ENCODE data around the gene FAM217B.
"Not testable (repeated sequence)": the region's sequence is repeated elsewhere in the genome, so short reads cannot be mapped to it uniquely, and the experiment has no call there.

Gene FAM217B

DNA sequence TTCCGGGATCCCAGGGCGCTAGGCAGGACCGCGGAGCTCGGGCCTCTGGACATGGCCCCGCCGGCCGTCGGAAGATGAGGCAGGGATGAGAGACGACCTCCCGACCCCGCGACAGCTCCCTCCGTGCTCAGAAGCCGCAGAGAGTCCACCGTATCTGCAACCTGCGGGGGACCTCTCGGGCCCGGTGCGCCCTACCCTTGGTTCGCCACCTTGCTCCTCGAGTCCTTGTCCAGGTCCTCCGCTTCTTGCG lies 385 bp upstream of the FAM217B start:
- FAIRE-seq (no peak), DNase-seq (ENCODE audit: insufficient read length) (no peak)
- TF ChIP-seq POLR2A (IDR thresholded peaks at IDR 0.05; ENCODE audit: low read depth, low read length) (no peak), POLR2AphosphoS5 (IDR thresholded peaks at IDR 0.05; ENCODE audit: low read depth, low read length) (no peak), TAF1 (IDR thresholded peaks at IDR 0.05; ENCODE audit: borderline replicate concordance, low read depth, low read length) (no peak)

DNA sequence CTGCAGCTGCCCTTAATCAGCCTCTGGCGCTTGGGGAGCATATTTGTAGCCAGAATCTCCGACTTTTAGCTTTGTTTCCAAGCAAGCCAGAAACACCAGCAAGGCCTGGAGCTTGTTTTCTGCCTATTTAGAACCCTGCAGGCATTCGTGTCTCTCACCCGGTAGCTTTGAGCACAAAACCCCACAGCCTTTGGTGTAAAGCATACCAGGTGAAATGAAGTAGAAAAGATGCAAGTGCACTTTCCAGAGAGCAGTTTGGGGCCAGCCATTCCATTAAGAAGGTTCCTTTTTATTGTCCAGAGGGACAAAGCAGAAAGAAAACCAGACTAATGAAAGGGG lies 736 bp downstream of the FAM217B start:
- TF ChIP-seq POLR2AphosphoS5 (IDR thresholded peaks at IDR 0.05; ENCODE audit: low read depth, low read length) = no peak
- no peak for TF ChIP-seq TAF1 (IDR thresholded peaks at IDR 0.05; ENCODE audit: borderline replicate concordance, low read depth, low read length)
- no peak for TF ChIP-seq POLR2A (IDR thresholded peaks at IDR 0.05; ENCODE audit: low read depth, low read length)
- no peak for DNase-seq (ENCODE audit: insufficient read length)
- no peak for FAIRE-seq

GRCh38 chr20:59942245-59942644 lies 2.1 kb downstream of the FAM217B start:
- FAIRE-seq = no peak

DNA sequence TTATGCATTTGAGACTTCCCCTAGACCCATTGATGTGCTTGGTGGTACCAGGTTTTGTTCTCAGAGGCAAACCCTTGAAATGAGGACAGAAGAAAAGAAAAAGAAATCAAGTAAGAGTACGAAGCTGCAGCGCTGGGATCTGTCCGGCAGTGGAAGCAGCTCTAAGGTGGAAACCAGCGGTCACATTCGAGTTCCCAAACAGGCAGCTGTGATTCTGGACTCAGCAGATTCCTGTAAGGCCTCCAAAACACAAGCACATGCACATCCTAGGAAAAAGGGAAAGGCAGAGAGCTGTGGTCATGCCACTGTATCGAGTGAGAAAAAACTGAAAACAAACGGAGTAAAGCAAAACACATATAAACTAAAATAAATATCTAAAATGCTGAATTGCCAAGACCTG lies 4.5 kb downstream of the FAM217B start:
- DNase-seq (ENCODE audit: insufficient read length) (no peak), FAIRE-seq (no peak)

More at GRCh38 chr20:59942245-59942644, 2.1 kb downstream of the FAM217B start:
- TF ChIP-seq POLR2AphosphoS5 (IDR thresholded peaks at IDR 0.05; ENCODE audit: low read depth, low read length) (no peak), POLR2A (IDR thresholded peaks at IDR 0.05; ENCODE audit: low read depth, low read length) (no peak), TAF1 (IDR thresholded peaks at IDR 0.05; ENCODE audit: borderline replicate concordance, low read depth, low read length) (no peak)
- DNase-seq (ENCODE audit: insufficient read length) = no peak

GRCh38 chr20:59945175-59945574 lies 5.0 kb downstream of the FAM217B start:
- FAIRE-seq = no peak
- no peak for TF ChIP-seq POLR2A (IDR thresholded peaks at IDR 0.05; ENCODE audit: low read depth, low read length)
- no peak for TF ChIP-seq TAF1 (IDR thresholded peaks at IDR 0.05; ENCODE audit: borderline replicate concordance, low read depth, low read length)
- no peak for TF ChIP-seq POLR2AphosphoS5 (IDR thresholded peaks at IDR 0.05; ENCODE audit: low read depth, low read length)
- DNase-seq (ENCODE audit: insufficient read length) = no peak

More for the DNA sequence above, 4.5 kb downstream of the FAM217B start:
- TF ChIP-seq POLR2A (IDR thresholded peaks at IDR 0.05; ENCODE audit: low read depth, low read length) (no peak), POLR2AphosphoS5 (IDR thresholded peaks at IDR 0.05; ENCODE audit: low read depth, low read length) (no peak), TAF1 (IDR thresholded peaks at IDR 0.05; ENCODE audit: borderline replicate concordance, low read depth, low read length) (no peak)

GRCh38 chr20:59945731-59946130 lies 5.5 kb downstream of the FAM217B start:
- FAIRE-seq (no peak), DNase-seq (ENCODE audit: insufficient read length) (no peak)
- TF ChIP-seq TAF1 (IDR thresholded peaks at IDR 0.05; ENCODE audit: borderline replicate concordance, low read depth, low read length) = no peak
- no peak for TF ChIP-seq POLR2AphosphoS5 (IDR thresholded peaks at IDR 0.05; ENCODE audit: low read depth, low read length)

GRCh38 chr20:59947376-59947775 lies 7.2 kb downstream of the FAM217B start:
- TF ChIP-seq TAF1 (IDR thresholded peaks at IDR 0.05; ENCODE audit: borderline replicate concordance, low read depth, low read length) = no peak
- TF ChIP-seq POLR2AphosphoS5 (IDR thresholded peaks at IDR 0.05; ENCODE audit: low read depth, low read length) = no peak
- DNase-seq (ENCODE audit: insufficient read length) (no peak), FAIRE-seq (no peak)

DNA sequence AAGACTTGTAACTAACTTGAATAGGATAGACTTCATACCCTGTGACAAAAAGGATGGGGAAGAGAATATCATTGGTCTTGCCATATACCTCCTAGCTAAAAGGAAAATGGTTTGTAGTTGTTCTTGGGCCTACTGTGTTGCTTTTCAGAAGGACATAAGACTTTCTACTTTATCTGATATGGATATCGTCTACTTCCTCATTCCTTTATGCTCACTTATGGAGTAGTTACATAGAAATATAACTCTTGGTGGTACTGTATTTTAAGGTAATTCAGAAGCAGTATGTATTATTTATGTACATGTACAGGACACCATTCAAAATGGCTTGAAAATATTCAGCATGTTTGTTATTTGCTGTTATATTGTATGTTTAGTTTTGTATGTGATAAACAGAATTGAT lies 8.0 kb downstream of the FAM217B start:
- TF ChIP-seq TAF1 (IDR thresholded peaks at IDR 0.05; ENCODE audit: borderline replicate concordance, low read depth, low read length) (no peak), POLR2A (IDR thresholded peaks at IDR 0.05; ENCODE audit: low read depth, low read length) (no peak), POLR2AphosphoS5 (IDR thresholded peaks at IDR 0.05; ENCODE audit: low read depth, low read length) (no peak)
- DNase-seq (ENCODE audit: insufficient read length) = no peak
- FAIRE-seq = no peak

DNA sequence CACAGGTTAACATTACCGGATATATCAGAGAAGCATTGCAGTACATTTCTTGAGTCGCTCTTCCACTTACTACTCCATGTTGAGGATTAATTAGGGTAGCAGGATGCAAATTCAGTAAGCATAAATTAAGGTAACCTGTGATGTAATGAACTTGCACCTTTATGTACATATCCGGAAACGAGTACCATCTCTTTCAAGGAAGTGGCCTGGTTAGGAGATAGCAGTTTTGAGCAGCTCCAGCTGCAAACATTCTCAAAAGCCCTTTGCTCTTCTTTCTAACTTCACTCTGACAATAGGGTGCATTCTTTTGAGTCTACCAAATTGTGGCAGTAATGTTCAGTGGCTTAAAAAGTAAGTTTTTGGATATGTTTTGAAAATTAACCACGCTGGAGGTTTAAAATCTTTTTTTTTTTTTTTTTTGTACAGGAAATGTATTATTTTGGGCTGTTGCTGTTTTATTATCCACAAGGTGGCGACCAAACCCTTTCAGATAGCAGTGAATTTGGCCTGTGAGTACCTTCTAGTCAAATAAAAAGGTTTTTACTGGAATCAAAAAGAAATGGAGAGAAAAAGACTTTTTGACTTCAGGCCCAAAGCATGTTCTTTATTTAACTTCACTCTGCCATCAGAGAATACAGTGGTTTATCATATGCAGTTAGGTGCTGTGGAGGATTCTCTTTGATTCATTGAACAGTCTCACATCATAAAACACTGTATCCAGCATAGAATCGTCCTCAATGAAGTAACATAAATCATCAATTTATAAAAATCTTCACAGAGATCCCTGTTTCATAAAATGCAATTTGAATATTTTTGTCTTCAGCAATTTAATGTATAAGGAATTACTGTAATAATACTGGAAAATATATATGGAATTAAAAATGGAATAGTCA lies 8.9 kb downstream of the FAM217B start:
- no peak for TF ChIP-seq TAF1 (IDR thresholded peaks at IDR 0.05; ENCODE audit: borderline replicate concordance, low read depth, low read length)
- TF ChIP-seq POLR2AphosphoS5 (IDR thresholded peaks at IDR 0.05; ENCODE audit: low read depth, low read length) = no peak
- TF ChIP-seq POLR2A (IDR thresholded peaks at IDR 0.05; ENCODE audit: low read depth, low read length) = no peak
- DNase-seq (ENCODE audit: insufficient read length) (no peak), FAIRE-seq (peak; percentile 63)

DNA sequence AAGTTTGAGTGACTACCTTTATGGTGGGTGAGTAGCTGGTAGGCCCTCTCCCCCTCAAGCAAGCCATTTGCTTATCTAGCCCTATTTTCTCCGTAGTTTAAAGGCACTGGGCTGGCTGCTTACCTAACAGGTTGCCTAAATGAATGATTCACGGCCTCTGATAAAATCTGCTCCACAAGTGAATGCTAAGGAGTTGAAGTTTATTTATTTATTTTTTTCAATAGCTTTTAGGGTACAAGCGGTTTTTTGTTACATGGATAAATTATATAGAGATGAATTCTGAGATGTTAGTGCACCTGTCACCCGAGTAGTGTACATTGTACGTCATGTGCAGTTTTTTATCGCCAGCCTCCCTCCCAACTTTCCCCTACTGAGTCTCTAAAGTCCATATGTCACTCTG lies 9.7 kb downstream of the FAM217B start:
- DNase-seq (ENCODE audit: insufficient read length) (no peak), FAIRE-seq (no peak)
- TF ChIP-seq TAF1 (IDR thresholded peaks at IDR 0.05; ENCODE audit: borderline replicate concordance, low read depth, low read length) (no peak), POLR2AphosphoS5 (IDR thresholded peaks at IDR 0.05; ENCODE audit: low read depth, low read length) (no peak), POLR2A (IDR thresholded peaks at IDR 0.05; ENCODE audit: low read depth, low read length) (no peak)

DNA sequence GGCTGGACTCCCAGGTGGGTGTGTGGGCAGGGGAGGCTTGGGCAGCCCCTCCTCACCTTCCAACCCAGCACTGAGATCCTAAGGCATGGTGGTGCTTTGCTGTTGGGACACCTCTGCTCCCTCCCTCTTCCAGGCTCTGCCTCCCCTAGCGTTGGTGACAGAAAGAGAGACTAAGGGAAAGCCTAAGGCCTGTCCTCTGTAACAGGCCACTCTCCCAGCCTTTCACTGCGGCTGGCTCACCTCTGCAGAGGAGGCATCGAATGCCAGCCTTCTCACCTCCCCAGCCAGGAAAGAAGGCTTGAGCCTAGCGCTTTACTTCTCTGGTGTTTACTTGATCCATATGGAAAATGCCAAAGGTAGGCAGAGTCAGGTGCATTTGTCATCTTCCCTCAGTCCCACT lies 14.5 kb downstream of the FAM217B start:
- no peak for FAIRE-seq
- DNase-seq (ENCODE audit: insufficient read length) = no peak
- TF ChIP-seq POLR2AphosphoS5 (IDR thresholded peaks at IDR 0.05; ENCODE audit: low read depth, low read length) (no peak), POLR2A (IDR thresholded peaks at IDR 0.05; ENCODE audit: low read depth, low read length) (no peak), TAF1 (IDR thresholded peaks at IDR 0.05; ENCODE audit: borderline replicate concordance, low read depth, low read length) (no peak)

- DNase-seq (ENCODE audit: insufficient read length) (no peak), FAIRE-seq (no peak)
- TF ChIP-seq TAF1 (IDR thresholded peaks at IDR 0.05; ENCODE audit: borderline replicate concordance, low read depth, low read length) (no peak), POLR2A (IDR thresholded peaks at IDR 0.05; ENCODE audit: low read depth, low read length) (no peak), POLR2AphosphoS5 (IDR thresholded peaks at IDR 0.05; ENCODE audit: low read depth, low read length) (no peak)
These were observed 15.1 kb downstream of the FAM217B start for GRCh38 chr20:59955131-59955796.

DNA sequence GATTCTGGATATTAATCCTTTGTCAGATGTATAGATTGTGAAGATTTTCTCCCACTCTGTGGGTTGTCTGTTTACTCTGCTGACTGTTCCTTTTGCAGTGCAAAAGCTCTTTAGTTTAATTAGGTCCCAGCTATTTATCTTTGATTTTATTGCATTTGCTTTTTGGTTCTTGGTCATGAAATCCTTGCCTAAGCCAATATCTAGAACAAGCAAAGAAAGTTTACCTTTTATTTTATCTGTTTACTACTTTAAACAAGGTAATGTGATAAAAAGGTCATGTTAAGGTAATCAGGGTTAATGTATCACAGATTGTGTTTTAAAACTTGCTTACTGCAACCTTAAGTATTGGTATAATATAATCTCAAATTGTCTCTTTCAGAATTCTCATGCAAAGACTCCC lies 17.4 kb downstream of the FAM217B start:
- not testable (repeated sequence) for FAIRE-seq

More for the DNA sequence above, 17.4 kb downstream of the FAM217B start:
- not testable (repeated sequence) for DNase-seq (ENCODE audit: insufficient read length)

Data from GM12892 (cell line).